HepG2 (cell line): ENCODE results near the gene CNTFR. TPM values are rescaled to one million over a fixed set of nuclear protein-coding genes. Genes with fewer than 3 reads are reported as not detected.
A peak's percentile ranks its signal among the peaks of the same experiment; 100 is the strongest.

Experiments used
- ATAC-seq: fragments of 200-7000 bp; cut with Tn5 transposase; 3 replicates; pipeline ENCODE4 v1.9.1; 2020; ENCODE audit warnings: mild to moderate bottlenecking, moderate library complexity
- BruUV-seq: library from RNA; stranded (reverse); fragments of 400-500 nt; replicated peaks from 2 replicates; lab custom pipeline; 2021; lab: Mats Ljungman, UMichigan
- CTCF ChIA-PET: fragments of 300-600 bp; formaldehyde crosslinking; extraction: SDS; loops from one replicate; lab custom pipeline; 2021; ENCODE audit warnings: low total read pairs, inconsistent platforms, low intra/inter-chr PET ratio; lab: Yijun Ruan, JAX
- POLR2A ChIA-PET: fragments of 350-600 bp; sonication (Branson Sonifier 250); formaldehyde crosslinking; loops from one replicate; lab custom pipeline; 2020; ENCODE audit warnings: antibody characterized with exemption, inconsistent platforms; lab: Yijun Ruan, JAX
- DNase-seq: peaks from one replicate; pipeline ENCODE4 v3.0.0-alpha.2; 2015; ENCODE audit warnings: low spot score
- FAIRE-seq: peaks from 3 replicates; lab custom pipeline; 2011; peaks lifted over from hg19 to GRCh38; lab: Jason Lieb, UNC
- H2AFZ ChIP-seq: one replicate; pipeline ENCODE4 v1.6.1; 2011; ENCODE audit warnings: low read length, inconsistent platforms
- H3K27ac ChIP-seq: fragments of 300-600 bp; 3 replicates; pipeline ENCODE4 v1.8.0; 2011; ENCODE audit warnings: mixed run types, mild to moderate bottlenecking, mixed read lengths, low read length, inconsistent platforms; ENCODE audit not compliant: insufficient read depth; ENCODE audit errors: extremely low read length
- H3K27me3 ChIP-seq, 2 experiments: fragments of 200-600 bp in 1 of 2; 2 replicates in 1 of 2; 3 replicates in 1 of 2; pipeline versions ENCODE4 v1.6.0 to v1.8.0; 2011; ENCODE audit warnings: low read length in 2 of 2, mild to moderate bottlenecking in 2 of 2, moderate library complexity in 2 of 2, inconsistent platforms in 1 of 2; ENCODE audit not compliant: insufficient read depth in 2 of 2, control insufficient read depth in 1 of 2
- H3K36me3 ChIP-seq, 2 experiments: fragments of 200-600 bp in 1 of 2; replicated peaks in 1 of 2; 2 replicates in 1 of 2; 3 replicates in 1 of 2; pipeline versions ENCODE4 v1.5.1 to v1.8.0; 2011; ENCODE audit warnings: low read length in 2 of 2, inconsistent platforms in 1 of 2; ENCODE audit not compliant: insufficient read depth in 2 of 2, control insufficient read depth in 1 of 2
- H3K4me1 ChIP-seq: 2 replicates; pipeline ENCODE4 v1.5.1; 2012; ENCODE audit warnings: low read length, inconsistent platforms; ENCODE audit not compliant: insufficient read depth
- H3K4me2 ChIP-seq: 2 replicates; pipeline ENCODE4 v1.6.0; 2011; ENCODE audit warnings: low read depth, low read length, inconsistent platforms
- H3K4me3 ChIP-seq, 3 experiments: fragments of 200-600 bp in 1 of 3; sonication (generic), shearing (Covaris generic) in 1 of 3; replicated peaks in 1 of 3; 2 replicates each; pipeline ENCODE4 v1.5.1; 2011 to 2016; ENCODE audit warnings: low read length in 3 of 3, inconsistent platforms in 2 of 3, low read depth in 2 of 3, mild to moderate bottlenecking in 2 of 3, control low read depth in 1 of 3, mixed read lengths in 1 of 3; ENCODE audit not compliant: insufficient read depth in 1 of 3
- H3K79me2 ChIP-seq: one replicate; pipeline ENCODE4 v1.6.1; 2011; ENCODE audit warnings: low read length, inconsistent platforms; ENCODE audit not compliant: insufficient read depth
- H3K9ac ChIP-seq: 2 replicates; pipeline ENCODE4 v1.6.0; 2011; ENCODE audit warnings: mild to moderate bottlenecking, low read depth, low read length, inconsistent platforms; ENCODE audit not compliant: insufficient read depth
- H3K9me3 ChIP-seq: 2 replicates; pipeline ENCODE4 v1.5.1; 2012; ENCODE audit warnings: mild to moderate bottlenecking, low read length
- H4K20me1 ChIP-seq: 2 replicates; pipeline ENCODE4 v1.6.0; 2011; ENCODE audit warnings: inconsistent platforms, mild to moderate bottlenecking, low read length, moderate library complexity; ENCODE audit not compliant: insufficient read depth
- BCLAF1 ChIP-seq: fragments of 450-650 bp; IDR thresholded peaks from 2 replicates; pipeline ENCODE4 v1.6.1; 2017; ENCODE audit warnings: mild to moderate bottlenecking
- KLF11 ChIP-seq: IDR thresholded peaks from 2 replicates; pipeline ENCODE4 v1.6.1; 2016; ENCODE audit warnings: missing compliant biosample characterization
- MNT ChIP-seq: fragments of 450-650 bp; IDR thresholded peaks from 2 replicates; pipeline ENCODE4 v1.6.1; 2016
- NFKBIZ ChIP-seq: IDR thresholded peaks from 2 replicates; pipeline ENCODE4 v1.6.1; 2018; ENCODE audit warnings: missing genetic modification reagents, missing compliant biosample characterization
- PHF21A ChIP-seq: sonication (generic); formaldehyde crosslinking; IDR thresholded peaks from 2 replicates; pipeline ENCODE4 v1.5.0; 2020; ENCODE audit warnings: mild to moderate bottlenecking, missing genetic modification reagents
- ZBTB42 ChIP-seq: sonication (generic); formaldehyde crosslinking; IDR thresholded peaks from 2 replicates; pipeline ENCODE4 v1.5.0; 2020; ENCODE audit warnings: mild to moderate bottlenecking, missing genetic modification reagents
- ZNF232 ChIP-seq: sonication (generic); formaldehyde crosslinking; IDR thresholded peaks from 2 replicates; pipeline ENCODE4 v1.4.0; 2020; ENCODE audit warnings: missing genetic modification reagents, borderline replicate concordance
- ZNF30 ChIP-seq: sonication (generic); formaldehyde crosslinking; IDR thresholded peaks from 2 replicates; pipeline ENCODE4 v1.5.0; 2020; ENCODE audit warnings: mild to moderate bottlenecking, missing genetic modification reagents
- ZNF335 ChIP-seq: sonication (generic); formaldehyde crosslinking; IDR thresholded peaks from 2 replicates; pipeline ENCODE4 v1.4.0; 2020; ENCODE audit warnings: missing genetic modification reagents
- ZNF558 ChIP-seq: sonication (generic); formaldehyde crosslinking; IDR thresholded peaks from 2 replicates; pipeline ENCODE4 v1.9.0; 2022; ENCODE audit warnings: mild to moderate bottlenecking, missing genetic modification reagents, borderline replicate concordance
- ZNF607 ChIP-seq: sonication (generic); formaldehyde crosslinking; IDR thresholded peaks from 2 replicates; pipeline ENCODE4 v1.5.1; 2020; ENCODE audit warnings: missing genetic modification reagents, mild to moderate bottlenecking, borderline replicate concordance
- ZNF7 ChIP-seq: IDR thresholded peaks from 2 replicates; pipeline ENCODE4 v1.6.1; 2016; ENCODE audit warnings: missing biosample characterization, missing genetic modification reagents
- ZNF775 ChIP-seq: sonication (generic); formaldehyde crosslinking; IDR thresholded peaks from 2 replicates; pipeline ENCODE4 v1.4.0; 2020; ENCODE audit warnings: missing genetic modification reagents, mild to moderate bottlenecking, moderate library complexity, borderline replicate concordance
- ZZZ3 ChIP-seq: sonication (generic); formaldehyde crosslinking; IDR thresholded peaks from 2 replicates; pipeline ENCODE4 v1.4.0; 2020; ENCODE audit warnings: missing genetic modification reagents, mild to moderate bottlenecking, borderline replicate concordance
- WGBS: methylation state at CpG from one replicate; pipeline ENCODE4 v1.1.6; 2017; ENCODE audit warnings: low lambda C conversion rate; 5-methylcytosine and 5-hydroxymethylcytosine counted together
- in situ Hi-C: cut with HindIII; loops from 2 replicates; pipeline ENCODE4 v1.10.0; 2017; ENCODE audit warnings: low pct_unique_long_range_greater_than_20kb; ENCODE audit not compliant: extremely low pct_ligation_motif_present
- intact Hi-C: fragments of 100-400 bp; cut with micrococcal nuclease; formaldehyde crosslinking; loops from one replicate; pipeline ENCODE4 v1.10.0; 2022; ENCODE audit not compliant: unreplicated experiment
- polyA plus RNA-seq, 8 experiments: library from polyadenylated mRNA; depleted of rRNA in 3 of 8; stranded (reverse) in 7 of 8; unstranded in 1 of 8; fragments of >200 nt; fragmentation: Illumina TruSeq in 4 of 8; extraction: Trizol in 4 of 8; gene quantifications; 2 replicates each; pipeline versions ENCODE4 v1.2.1 to v1.2.3, GENCODE V29; 2011 to 2016; ENCODE audit warnings: low read depth in 4 of 8, missing spikeins in 1 of 8, mixed read lengths in 1 of 8; ENCODE audit not compliant: insufficient read depth in 1 of 8
- total RNA-seq, 5 experiments: library from RNA; depleted of rRNA; stranded (reverse); fragments of >200 nt; fragmentation: Illumina TruSeq; extraction: Trizol; gene quantifications; 2 replicates each; pipeline ENCODE4 v1.2.3, GENCODE V29; 2016; ENCODE audit warnings: low read depth in 1 of 5
- TF ChIP-seq, protein P1 (sequence below): sonication (generic); formaldehyde crosslinking; IDR thresholded peaks from 2 replicates; pipeline ENCODE4 v1.8.0; 2022; ENCODE audit warnings: missing genetic modification reagents, mild to moderate bottlenecking, inconsistent platforms, borderline replicate concordance

CNTFR gene
- total and polyA plus RNA-seq, 2 of the 13 experiments (the other 11 are each of a cell fraction or from before 2014, with no cell fraction given) = not detected

GRCh38 chr9:34638138-34638445 lies 48.6 kb upstream of the CNTFR start (continued):
- 0 out of 2 replicates have a peak, but pooled peaks have one; percentile 63 for TF ChIP-seq ZNF775 (CRISPR knock-in tag)
- TF ChIP-seq ZNF558 (CRISPR knock-in tag) = 0 out of 2 replicates have a peak, but pooled peaks have one; percentile 47
- TF ChIP-seq ZNF335 (CRISPR knock-in tag) = 0 out of 2 replicates have a peak, but pooled peaks have one; percentile 6

GRCh38 chr9:34637356-34638137 lies 48.0 kb upstream of the CNTFR start, which contains the start of gene SIGMAR1:
SIGMAR1 (minus strand) TSS chr9:34637787; CDS start chr9:34637697, 90 bp downstream.
- in situ Hi-C loops = no loop called here
- Histone ChIP-seq H3K4me1 (peaks cover 59% of the 10 kb centered on the region), H3K9ac (peak within 1 kb of the TSS; percentile 77), H3K27ac (peak within 1 kb of the TSS; percentile 70), H3K27me3 (no peaks in the 10 kb centered on the region; a peak in 1 of 5 replicates), H3K9me3 (no peaks in the 10 kb centered on the region), H4K20me1 (no peaks in the 10 kb centered on the region), H3K4me3 (peak within 1 kb of the TSS; percentile 66 to 91 (median 86)), H2AFZ (no peak within 1 kb of the TSS), H3K79me2 (peaks cover 14% of the 10 kb centered on the region), H3K36me3 (peaks cover 3 to 4% of the 10 kb centered on the region in 2 experiments; a peak in 3 of 5 replicates), H3K4me2 (peak within 1 kb of the TSS; percentile 99)
- FAIRE-seq (peak; percentile 54), ATAC-seq (peak; percentile 87), DNase-seq (peak; percentile 74)
- BruUV-seq = no TSS peak
- intact Hi-C loops = no loop called here
- ChIA-PET CTCF (interaction anchor here (1.3 kb wide), 1 partner anchor 9 kb away, joined by 5 read pairs; the partner anchor contains the start of gene GALT), POLR2A (interaction anchor here (0.8 to 6.9 kb wide), 13 partner anchors 8 to 435 kb away, joined by 3 to 100 read pairs (median 8); partner anchors contain the start of genes ARID3C, DCTN3, GALT and IL11RA)
- WGBS = under 1% methylated on average over 29 of the region's 74 CpGs
- no peak for TF ChIP-seq KLF11 (CRISPR knock-in tag)
- TF ChIP-seq MNT = no peak
- TF ChIP-seq ZNF7 (CRISPR knock-in tag) = no peak
- no peak for TF ChIP-seq ZNF30 (CRISPR knock-in tag)
- 0 out of 2 replicates have a peak, but pooled peaks have one; percentile 15 for TF ChIP-seq NFKBIZ
- peak; percentile 60; the same call in 1 of the 2 replicates for TF ChIP-seq PHF21A (CRISPR knock-in tag)
- peak; percentile 69; the same call in 1 of the 2 replicates for TF ChIP-seq ZNF607 (CRISPR knock-in tag)
- TF ChIP-seq ZBTB42 (CRISPR knock-in tag) = peak; percentile 90
- no peak; the same call in 1 of the 2 replicates for TF ChIP-seq ZNF232 (CRISPR knock-in tag)
- TF ChIP-seq ZZZ3 (CRISPR knock-in tag) = no peak; the same call in 1 of the 2 replicates
- TF ChIP-seq BCLAF1 = no peak
- TF ChIP-seq, protein P1, sequence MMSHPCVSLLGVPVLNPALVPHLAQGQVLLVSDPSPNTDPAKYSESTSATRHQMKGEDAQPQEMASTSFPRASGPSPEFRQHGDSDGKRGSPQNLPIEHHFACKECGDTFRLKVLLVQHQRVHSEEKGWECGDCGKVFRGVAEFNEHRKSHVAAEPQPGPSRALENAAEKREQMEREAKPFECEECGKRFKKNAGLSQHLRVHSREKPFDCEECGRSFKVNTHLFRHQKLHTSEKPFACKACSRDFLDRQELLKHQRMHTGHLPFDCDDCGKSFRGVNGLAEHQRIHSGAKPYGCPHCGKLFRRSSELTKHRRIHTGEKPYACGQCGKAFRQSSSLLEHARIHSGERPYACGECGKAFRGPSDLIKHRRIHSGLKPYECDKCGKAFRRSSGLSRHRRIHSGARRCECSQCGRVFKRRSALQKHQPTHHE (CRISPR knock-in tag) = 0 out of 2 replicates have a peak, but pooled peaks have one; percentile 77
